Thyroid gland (tissue), 4 donors: ENCODE results near the gene RAD51C. TPM values are rescaled to one million over a fixed set of nuclear protein-coding genes. Genes with fewer than 3 reads are reported as not detected.

ENCODE experiments used
- DNase-seq, 2 donors: peaks; one replicate each; pipeline ENCODE4 v3.0.0-alpha.2; 2019
- H3K27ac ChIP-seq, 3 donors: fragments of 200-600 bp; sonication (generic); 1 replicate in 2 of 3; 2 replicates in 1 of 3; pipeline ENCODE4 v1.5.1; 2016 to 2019; ENCODE audit warnings: mild to moderate bottlenecking in 1 of 3, moderate library complexity in 1 of 3
- H3K27me3 ChIP-seq: fragments of 200-600 bp; sonication (generic); one replicate; pipeline ENCODE4 v1.5.1; 2019
- H3K36me3 ChIP-seq, 2 donors: fragments of 200-600 bp; sonication (generic); one replicate each; pipeline ENCODE4 v1.5.1; 2016 to 2019
- H3K4me1 ChIP-seq, 2 donors: fragments of 200-600 bp; sonication (generic); one replicate each; pipeline ENCODE4 v1.5.1; 2017 to 2019
- H3K4me3 ChIP-seq, 3 donors: fragments of 200-600 bp; sonication (generic); replicated peaks in 1 of 3; 1 replicate in 2 of 3; 2 replicates in 1 of 3; pipeline ENCODE4 v1.5.1; 2016; ENCODE audit warnings: mild to moderate bottlenecking in 1 of 3
- H3K9me3 ChIP-seq: fragments of 200-600 bp; sonication (generic); one replicate; pipeline ENCODE4 v1.5.1; 2017
- CTCF ChIP-seq, 6 experiments: fragments of 200-600 bp in 3 of 6; fragments of 450-650 bp in 3 of 6; sonication (generic) in 3 of 6; IDR thresholded peaks; one replicate each; pipeline ENCODE4 v1.5.1; 2016 to 2019; ENCODE audit warnings: antibody characterized with exemption in 6 of 6, mild to moderate bottlenecking in 2 of 6, inconsistent platforms in 1 of 6, moderate library complexity in 1 of 6
- POLR2A ChIP-seq, 2 donors: fragments of 450-650 bp; IDR thresholded peaks; one replicate each; pipeline ENCODE4 v1.6.1; 2017; ENCODE audit warnings: antibody characterized with exemption in 2 of 2, mild to moderate bottlenecking in 2 of 2, moderate library complexity in 1 of 2
- WGBS, 2 donors: methylation state at CpG; one replicate each; pipeline ENCODE4 v1.1.5; 2017; 5-methylcytosine and 5-hydroxymethylcytosine counted together
- intact Hi-C: fragments of 100-400 bp; cut with DNase I; formaldehyde crosslinking; loops from one replicate; pipeline ENCODE4 v1.15.1; 2023
- total RNA-seq, 4 donors: library from RNA; depleted of rRNA; stranded (reverse); fragments of >200 nt; gene quantifications; one replicate each; pipeline ENCODE4 v1.2.3, GENCODE V29; 2016

The RAD51C gene
- total RNA-seq, 4 donors from 2014 or later: 8.8 to 20.4 (median 12.4) TPM

DNA sequence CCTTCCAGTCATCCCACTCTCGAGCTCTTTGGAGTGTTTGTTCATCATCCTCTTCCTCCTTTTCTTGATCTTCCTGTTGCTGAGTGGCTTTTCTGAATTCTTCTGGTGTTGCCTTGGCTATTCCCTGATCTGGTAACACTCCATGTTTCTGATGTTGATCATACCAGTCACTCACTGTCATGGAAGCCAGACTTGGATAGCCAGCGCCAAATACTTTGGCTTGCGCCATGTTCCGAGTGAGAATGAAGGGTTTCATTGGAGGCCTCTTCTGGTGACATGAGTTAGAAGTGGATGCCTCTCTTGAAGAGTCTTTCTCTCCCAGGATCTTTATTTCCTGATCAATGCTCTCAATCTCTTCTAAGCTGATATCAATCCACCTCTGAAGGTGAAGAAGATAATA is 31.8 kb upstream of the RAD51C start:
- no peaks in the 10 kb centered on the region for H3K4me1 ChIP-seq
- no peak overlapping the region for H3K4me3 ChIP-seq
- H3K36me3 ChIP-seq: no peaks in the 10 kb centered on the region
- H3K27ac ChIP-seq: no peak overlapping the region
- H3K27me3 ChIP-seq: no peaks in the 10 kb centered on the region
- TF ChIP-seq POLR2A (IDR thresholded peaks at IDR 0.05) (no peak), CTCF (IDR thresholded peaks at IDR 0.05) (no peak)
- intact Hi-C loops: no loop called here
- DNase-seq: no peak
- WGBS, 2 donors: 89 to 90% methylated on average over 4 of the region's 4 CpGs
- no peaks in the 10 kb centered on the region for H3K9me3 ChIP-seq

DNA sequence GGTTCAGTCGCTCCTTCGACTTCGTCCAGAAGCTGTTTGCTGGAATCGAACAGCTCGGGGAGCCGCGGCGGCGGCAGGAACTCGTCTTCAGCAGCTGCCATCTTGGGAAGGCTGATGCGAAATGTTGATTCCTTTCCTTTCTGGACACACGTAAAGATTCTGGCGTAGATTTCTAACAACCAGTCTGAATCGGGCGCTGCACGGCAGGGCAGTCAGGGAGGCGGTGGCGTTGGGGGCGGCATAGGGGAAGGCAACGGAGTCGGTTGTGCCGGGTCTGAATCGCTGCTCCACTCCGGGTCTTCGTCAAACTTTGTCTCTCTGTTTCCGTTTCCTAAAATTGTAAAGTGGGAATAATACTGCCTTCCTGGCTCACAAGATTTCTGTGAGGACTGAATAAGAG is 30.9 kb upstream of the RAD51C start:
- no peak for TF ChIP-seq CTCF (IDR thresholded peaks at IDR 0.05)
- TF ChIP-seq POLR2A (IDR thresholded peaks at IDR 0.05): no peak
- intact Hi-C loops: no loop called here
- 92 to 93% methylated on average over 26 of the region's 26 CpGs for WGBS, 2 donors
- Histone ChIP-seq H3K36me3 (no peaks in the 10 kb centered on the region), H3K4me1 (no peaks in the 10 kb centered on the region), H3K9me3 (no peaks in the 10 kb centered on the region), H3K27me3 (no peaks in the 10 kb centered on the region), H3K27ac (no peak overlapping the region), H3K4me3 (no peak overlapping the region)
- no peak for DNase-seq

GRCh38 chr17:58664302-58664701 is 28.1 kb upstream of the RAD51C start:
- Histone ChIP-seq H3K4me1 (no peaks in the 10 kb centered on the region), H3K9me3 (no peaks in the 10 kb centered on the region), H3K4me3 (no peak overlapping the region), H3K27me3 (no peaks in the 10 kb centered on the region), H3K27ac (no peak overlapping the region), H3K36me3 (no peaks in the 10 kb centered on the region)
- TF ChIP-seq CTCF (IDR thresholded peaks at IDR 0.05): no peak
- no peak for TF ChIP-seq POLR2A (IDR thresholded peaks at IDR 0.05)
- intact Hi-C loops: no loop called here
- WGBS, 2 donors: 85 to 91% methylated on average over 2 of the region's 2 CpGs
- DNase-seq: no peak

DNA sequence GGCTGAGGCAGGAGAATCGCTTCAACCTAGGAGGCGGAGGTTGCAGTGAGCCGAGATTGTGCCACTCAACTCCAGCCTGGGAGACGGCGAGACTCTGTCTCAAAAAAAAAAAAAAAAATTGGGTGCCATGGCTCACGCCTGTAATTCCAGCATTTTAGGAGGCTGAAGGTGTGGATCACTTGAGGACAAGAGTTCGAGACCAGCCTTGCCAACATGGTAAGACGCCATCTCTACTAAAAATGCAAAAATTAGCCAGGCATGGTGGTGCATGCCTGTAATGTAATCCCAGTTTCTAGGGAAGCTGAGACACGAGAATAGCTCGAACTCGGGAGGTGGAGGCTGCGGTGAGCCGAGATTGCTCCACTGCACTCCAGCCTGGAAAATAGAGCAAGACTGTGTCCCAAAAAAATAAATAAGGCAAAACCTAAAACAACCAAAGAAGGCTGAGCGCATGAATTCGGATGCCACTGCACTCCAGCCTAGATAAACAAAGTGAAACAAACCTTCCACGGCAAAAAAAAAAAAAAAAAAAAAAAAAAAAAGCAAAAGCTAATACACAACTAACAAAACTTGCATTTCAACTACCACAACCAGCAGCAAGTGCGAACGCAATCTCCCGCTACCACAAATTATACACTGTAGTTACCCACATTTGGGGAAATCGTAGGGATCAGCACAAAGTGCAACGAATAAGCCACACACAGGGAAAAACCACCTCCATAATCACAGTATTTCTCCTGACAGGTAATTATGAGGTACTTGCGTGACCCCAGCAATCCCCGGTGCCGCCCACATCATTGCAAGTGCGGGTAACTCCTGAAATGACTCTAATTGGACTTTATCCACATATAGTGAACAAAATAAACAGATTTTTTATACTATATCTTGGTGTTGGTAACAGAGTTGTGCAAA is 26.2 kb upstream of the RAD51C start:
- Histone ChIP-seq H3K27me3 (no peaks in the 10 kb centered on the region), H3K4me3 (no peak overlapping the region), H3K36me3 (no peaks in the 10 kb centered on the region), H3K27ac (no peak overlapping the region), H3K9me3 (no peaks in the 10 kb centered on the region), H3K4me1 (no peaks in the 10 kb centered on the region)
- no peak for TF ChIP-seq POLR2A (IDR thresholded peaks at IDR 0.05)
- no peak for TF ChIP-seq CTCF (IDR thresholded peaks at IDR 0.05)
- DNase-seq: no peak
- intact Hi-C loops: no loop called here
- 83 to 85% methylated on average over 25 of the region's 25 CpGs for WGBS, 2 donors

DNA sequence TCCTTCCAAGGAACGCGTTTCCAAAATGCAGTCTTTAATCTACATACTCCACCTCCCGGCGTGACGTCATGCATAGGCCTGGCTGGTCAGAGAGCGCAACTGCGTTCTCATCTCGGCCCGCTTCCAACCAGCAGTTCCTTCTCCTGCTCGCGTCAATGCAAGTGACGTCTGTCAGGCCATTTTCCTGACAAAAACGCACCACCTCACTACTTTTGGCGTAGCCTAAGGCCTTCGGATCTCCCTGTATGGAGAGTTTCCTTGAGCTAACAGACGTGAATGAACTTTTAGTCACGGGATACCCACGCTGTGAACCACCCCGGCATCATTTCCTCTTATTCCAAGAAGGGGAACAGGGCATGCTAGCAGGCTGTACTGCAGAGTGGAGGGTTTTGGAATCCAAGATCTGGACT is 25.5 kb upstream of the RAD51C start:
- no peaks in the 10 kb centered on the region for H3K27me3 ChIP-seq
- DNase-seq: peak; percentile 24 to 32
- no peak for TF ChIP-seq POLR2A (IDR thresholded peaks at IDR 0.05)
- TF ChIP-seq CTCF (IDR thresholded peaks at IDR 0.05): no peak
- no peaks in the 10 kb centered on the region for H3K9me3 ChIP-seq
- no peaks in the 10 kb centered on the region for H3K36me3 ChIP-seq
- no peak overlapping the region for H3K4me3 ChIP-seq
- H3K4me1 ChIP-seq: no peaks in the 10 kb centered on the region
- WGBS, 2 donors: 56 to 58% methylated on average over 19 of the region's 19 CpGs
- intact Hi-C loops: no loop called here
- H3K27ac ChIP-seq: no peak overlapping the region
